HFFc6 (cell line): ENCODE data around the gene LDLRAD4. TPM values are rescaled to one million over a fixed set of nuclear protein-coding genes. Genes with fewer than 3 reads are reported as not detected.

Experiments
- DNase-seq: peaks from one replicate; pipeline ENCODE4 v3.0.0-alpha.2; 2018
- H3K27ac Mint-ChIP-seq: 2 replicates; pipeline ENCODE4 v1.8.0; 2020; ENCODE audit warnings: mild to moderate bottlenecking, mixed read lengths
- H3K27me3 Mint-ChIP-seq: 2 replicates; pipeline ENCODE4 v1.8.0; 2021; ENCODE audit warnings: mild to moderate bottlenecking, moderate library complexity, mixed read lengths; ENCODE audit not compliant: insufficient read depth
- H3K36me3 Mint-ChIP-seq: 2 replicates; pipeline ENCODE4 v1.8.0; 2021; ENCODE audit warnings: low read depth, mixed read lengths
- H3K4me1 Mint-ChIP-seq: 2 replicates; pipeline ENCODE4 v1.8.0; 2020; ENCODE audit warnings: low read depth, mixed read lengths
- H3K4me3 Mint-ChIP-seq: 2 replicates; pipeline ENCODE4 v1.8.0; 2020; ENCODE audit warnings: mild to moderate bottlenecking, moderate library complexity, mixed read lengths
- H3K9me3 Mint-ChIP-seq: 2 replicates; pipeline ENCODE4 v1.8.0; 2020; ENCODE audit warnings: mild to moderate bottlenecking, mixed read lengths
- CTCF ChIP-seq: fragments of 200-600 bp; sonication (generic); IDR thresholded peaks from 2 replicates; pipeline ENCODE4 v1.5.0; 2021; ENCODE audit warnings: antibody characterized with exemption, mild to moderate bottlenecking
- total RNA-seq, 6 experiments: library from RNA; stranded (reverse); fragmentation: NEBNext Ultra II Directional; extraction: Animal tissue kit (Norgen Biotek cat#: 25700); gene quantifications; 2 replicates in 1 of 6; 3 replicates in 5 of 6; pipeline ENCODE4 v1.2.3, GENCODE V29; 2021

The LDLRAD4 gene
- total RNA-seq, 6 experiments from 2014 or later: not detected

DNA sequence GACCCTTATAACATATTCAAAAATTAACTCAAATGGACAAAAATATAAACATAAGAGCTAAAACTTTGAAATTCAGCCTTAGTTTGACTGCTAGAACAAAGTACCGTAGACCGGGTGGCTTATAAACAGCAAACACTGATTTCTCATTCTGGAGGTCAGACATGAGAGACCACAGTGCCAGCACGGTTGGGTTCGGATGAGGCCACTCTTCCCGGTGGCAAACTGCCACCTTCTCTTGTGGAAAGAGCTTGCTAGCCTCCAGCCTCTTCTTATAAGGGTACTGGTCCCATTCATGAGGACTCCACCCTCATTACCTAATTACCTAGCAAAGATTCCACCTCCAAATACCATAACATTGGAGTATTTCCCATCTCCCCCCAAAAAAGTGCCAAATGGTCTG is 416.5 kb downstream of the LDLRAD4 start:
- Mint-ChIP-seq H3K4me1 (no peaks in the 10 kb centered on the region), H3K27ac (no peak overlapping the region), H3K9me3 (no peaks in the 10 kb centered on the region), H3K36me3 (no peaks in the 10 kb centered on the region), H3K4me3 (no peak overlapping the region), H3K27me3 (peaks cover 14% of the 10 kb centered on the region)
- no peak for DNase-seq
- TF ChIP-seq CTCF: no peak

- DNase-seq: no peak
- Mint-ChIP-seq H3K27me3 (peaks cover 19% of the 10 kb centered on the region), H3K36me3 (peaks cover 5% of the 10 kb centered on the region), H3K4me3 (no peak overlapping the region), H3K9me3 (peaks cover 5% of the 10 kb centered on the region; the same call in 1 of the 2 replicates), H3K27ac (no peak overlapping the region), H3K4me1 (no peaks in the 10 kb centered on the region)
- no peak for TF ChIP-seq CTCF
Measured at GRCh38 chr18:13638719-13639595, 420.4 kb downstream of the LDLRAD4 start.

DNA sequence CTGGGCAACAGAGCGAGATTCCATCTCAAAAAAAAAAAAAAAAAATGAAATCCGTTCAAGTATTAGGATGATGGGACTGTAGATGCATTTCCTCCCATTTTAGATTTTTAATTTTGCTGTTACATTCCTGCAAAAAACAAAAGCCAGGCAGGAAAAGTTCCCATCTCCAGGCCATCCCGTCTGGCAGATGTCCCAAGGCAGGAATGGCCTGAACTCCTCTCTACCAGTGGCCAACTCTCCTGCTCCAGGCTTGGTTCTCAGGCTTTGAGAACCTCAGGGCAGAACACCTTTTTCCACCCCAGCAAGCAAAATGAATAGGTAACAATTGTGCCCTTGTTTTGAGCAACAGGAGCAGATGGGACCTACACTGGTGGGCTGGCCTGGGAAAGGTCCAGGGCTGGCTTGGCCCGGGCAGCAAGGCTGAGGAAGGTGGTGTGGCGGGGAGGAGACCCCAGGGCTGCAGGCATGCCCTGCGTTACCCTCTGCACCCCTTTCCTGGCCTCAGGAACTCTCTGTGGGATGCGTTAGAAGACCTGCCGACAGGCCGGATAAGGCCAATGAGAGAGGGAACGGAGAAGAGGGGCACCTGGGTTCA is 421.8 kb downstream of the LDLRAD4 start:
- DNase-seq: no peak
- peaks cover 5% of the 10 kb centered on the region; the same call in 1 of the 2 replicates for H3K9me3 Mint-ChIP-seq
- TF ChIP-seq CTCF: no peak
- no peak overlapping the region for H3K4me3 Mint-ChIP-seq
- peaks cover 5% of the 10 kb centered on the region for H3K36me3 Mint-ChIP-seq
- H3K4me1 Mint-ChIP-seq: no peaks in the 10 kb centered on the region
- peaks cover 23% of the 10 kb centered on the region for H3K27me3 Mint-ChIP-seq
- no peak overlapping the region for H3K27ac Mint-ChIP-seq

GRCh38 chr18:13641551-13642439 is 423.2 kb downstream of the LDLRAD4 start:
- H3K4me1 Mint-ChIP-seq: no peaks in the 10 kb centered on the region
- H3K4me3 Mint-ChIP-seq: no peak overlapping the region
- peaks cover 5% of the 10 kb centered on the region; the same call in 1 of the 2 replicates for H3K9me3 Mint-ChIP-seq

More at GRCh38 chr18:13641551-13642439, 423.2 kb downstream of the LDLRAD4 start:
- no peak for TF ChIP-seq CTCF
- H3K36me3 Mint-ChIP-seq: peaks cover 5% of the 10 kb centered on the region
- DNase-seq: no peak
- H3K27ac Mint-ChIP-seq: no peak overlapping the region
- peaks cover 19% of the 10 kb centered on the region for H3K27me3 Mint-ChIP-seq
